ENCODE results near the gene RNH1.

DNA sequence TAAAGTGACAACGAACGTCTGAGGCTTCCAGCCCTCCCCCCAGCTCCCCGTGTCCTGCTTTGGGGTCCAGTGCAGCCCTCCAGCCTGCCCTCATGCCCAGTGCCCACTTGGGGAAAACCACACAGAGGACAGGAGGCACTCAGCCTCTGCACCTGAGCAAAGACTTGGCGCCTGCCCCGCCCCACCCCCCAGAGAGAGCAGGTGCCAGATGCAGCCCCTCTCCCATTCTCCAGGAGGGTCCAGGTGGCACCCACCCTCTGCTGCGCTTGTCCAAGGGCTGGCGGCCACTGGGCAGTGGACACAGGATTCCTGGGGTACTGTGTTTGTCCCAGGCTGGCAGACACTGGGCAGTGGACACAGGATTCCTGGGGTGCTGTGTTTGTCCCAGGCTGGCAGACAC, 15.7 kb downstream of the RNH1 start:
- TF ChIP-seq CTCF (IDR thresholded peaks at IDR 0.05) (no peak), POLR2A (IDR thresholded peaks at IDR 0.05) (no peak)

Measured in thyroid gland (tissue), 4 donors.